ENCODE measurements around the gene FEN1. TPM values are rescaled to one million over a fixed set of nuclear protein-coding genes. Genes with fewer than 3 reads are reported as not detected.

The FEN1 gene
- total RNA-seq, 4 donors from 2014 or later = 4.5 to 11.0 (median 4.6) TPM

- DNase-seq (ENCODE audit: low spot score in 2 of 2) = peak in 1 of 2 donors; percentile 28
- Histone ChIP-seq H3K4me1 (peaks cover 0 to 15% (median 0%) of the 10 kb centered on the region in 4 donors), H3K4me3 (peak overlapping the region; percentile 79 to 87 (median 82)), H3K36me3 (peaks cover 0 to 37% (median 4%) of the 10 kb centered on the region in 3 donors), H3K27me3 (no peaks in the 10 kb centered on the region), H3K9me3 (no peaks in the 10 kb centered on the region), H3K27ac (peak overlapping the region; percentile 96 to 99 (median 98))
- TF ChIP-seq, protein P1, sequence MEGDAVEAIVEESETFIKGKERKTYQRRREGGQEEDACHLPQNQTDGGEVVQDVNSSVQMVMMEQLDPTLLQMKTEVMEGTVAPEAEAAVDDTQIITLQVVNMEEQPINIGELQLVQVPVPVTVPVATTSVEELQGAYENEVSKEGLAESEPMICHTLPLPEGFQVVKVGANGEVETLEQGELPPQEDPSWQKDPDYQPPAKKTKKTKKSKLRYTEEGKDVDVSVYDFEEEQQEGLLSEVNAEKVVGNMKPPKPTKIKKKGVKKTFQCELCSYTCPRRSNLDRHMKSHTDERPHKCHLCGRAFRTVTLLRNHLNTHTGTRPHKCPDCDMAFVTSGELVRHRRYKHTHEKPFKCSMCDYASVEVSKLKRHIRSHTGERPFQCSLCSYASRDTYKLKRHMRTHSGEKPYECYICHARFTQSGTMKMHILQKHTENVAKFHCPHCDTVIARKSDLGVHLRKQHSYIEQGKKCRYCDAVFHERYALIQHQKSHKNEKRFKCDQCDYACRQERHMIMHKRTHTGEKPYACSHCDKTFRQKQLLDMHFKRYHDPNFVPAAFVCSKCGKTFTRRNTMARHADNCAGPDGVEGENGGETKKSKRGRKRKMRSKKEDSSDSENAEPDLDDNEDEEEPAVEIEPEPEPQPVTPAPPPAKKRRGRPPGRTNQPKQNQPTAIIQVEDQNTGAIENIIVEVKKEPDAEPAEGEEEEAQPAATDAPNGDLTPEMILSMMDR (IDR thresholded peaks at IDR 0.05) = no peak
- TF ChIP-seq POLR2A (IDR thresholded peaks at IDR 0.05) = no peak
- TF ChIP-seq EP300 (IDR thresholded peaks at IDR 0.05) = no peak
- WGBS, 2 donors = 69 to 70% methylated on average over 16 of the region's 16 CpGs
Observed at GRCh38 chr11:61814247-61814957, 21.7 kb downstream of the FEN1 start.

GRCh38 chr11:61814958-61815789, 22.5 kb downstream of the FEN1 start:
- Histone ChIP-seq H3K4me1 (peaks cover 0 to 15% (median 0%) of the 10 kb centered on the region in 4 donors), H3K36me3 (peaks cover 0 to 29% (median 2%) of the 10 kb centered on the region in 3 donors), H3K27me3 (no peaks in the 10 kb centered on the region), H3K4me3 (peak overlapping the region; percentile 79 to 87 (median 82)), H3K27ac (peak overlapping the region; percentile 96 to 99 (median 98)), H3K9me3 (no peaks in the 10 kb centered on the region)
- DNase-seq (ENCODE audit: low spot score in 2 of 2) = peak; percentile 88 to 92
- 0 to 1% methylated on average over 54 to 62 of the region's 66 CpGs for WGBS, 2 donors
- TF ChIP-seq POLR2A (IDR thresholded peaks at IDR 0.05) (peak; percentile 97 to 99), EP300 (IDR thresholded peaks at IDR 0.05) (peak; percentile 97 to 100)
- TF ChIP-seq, protein P1 (IDR thresholded peaks at IDR 0.05) = peak in 2 of 5 experiments; percentile 27 to 46

GRCh38 chr11:61815790-61816735, 23.4 kb downstream of the FEN1 start:
- Histone ChIP-seq H3K27me3 (no peaks in the 10 kb centered on the region), H3K4me3 (peak overlapping the region; percentile 79 to 87 (median 82)), H3K9me3 (no peaks in the 10 kb centered on the region), H3K4me1 (peaks cover 0 to 15% (median 0%) of the 10 kb centered on the region in 4 donors), H3K36me3 (peaks cover 0 to 20% (median 0%) of the 10 kb centered on the region in 3 donors), H3K27ac (peak overlapping the region; percentile 96 to 99 (median 98))
- DNase-seq (ENCODE audit: low spot score in 2 of 2) = peak; percentile 44 to 59
- TF ChIP-seq POLR2A (IDR thresholded peaks at IDR 0.05) = peak in 1 of 2 donors; percentile 5
- no peak for TF ChIP-seq EP300 (IDR thresholded peaks at IDR 0.05)
- WGBS, 2 donors = 0 to 1% methylated on average over 54 to 58 of the region's 69 CpGs

DNA sequence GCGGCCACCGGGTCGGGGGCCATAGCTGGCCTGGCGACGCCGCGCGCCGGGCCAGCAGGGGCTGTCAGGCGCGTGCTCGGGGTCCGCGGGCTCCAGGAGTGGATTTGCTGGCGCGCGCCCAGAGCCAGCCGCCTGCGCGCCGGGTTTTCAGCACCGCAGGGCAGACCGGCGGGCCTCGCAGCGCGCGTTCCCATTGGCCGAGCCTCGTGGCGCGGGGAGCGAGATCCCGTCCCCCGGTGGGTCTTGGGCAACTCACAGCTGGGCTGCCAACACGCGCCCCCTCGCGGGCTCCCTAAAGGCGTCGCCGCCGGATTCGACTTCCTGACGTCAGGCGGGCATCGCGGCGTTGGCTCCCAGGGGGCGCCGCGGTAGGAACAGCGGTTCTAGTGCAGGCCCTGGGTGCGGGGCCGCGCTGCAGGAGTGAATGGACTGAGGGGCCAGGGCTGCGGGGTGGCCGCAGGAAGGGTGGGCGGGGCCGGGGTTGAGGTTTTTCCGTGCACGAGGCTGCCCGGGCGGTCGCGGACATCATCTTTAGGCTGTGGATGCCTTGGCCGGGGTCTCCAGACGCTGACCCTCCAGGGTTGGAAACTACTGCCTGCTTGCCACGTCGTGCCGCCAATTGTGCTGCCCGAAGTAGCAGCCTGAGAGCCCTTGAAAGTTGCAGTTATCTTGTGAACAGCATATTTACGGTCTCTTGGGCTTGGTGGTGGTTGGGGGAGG, 24.2 kb downstream of the FEN1 start, which contains the start of gene FADS1:
TSS of gene FADS1 (minus strand) at position 268 of the 720 bp plus-strand sequence. CDS start at position 194, 74 bp downstream.
- H3K4me1 ChIP-seq = peaks cover 0 to 15% (median 0%) of the 10 kb centered on the region in 4 donors
- WGBS, 2 donors = 1% methylated on average over 28 to 42 of the region's 73 CpGs

More for the DNA sequence above, 24.2 kb downstream of the FEN1 start, which contains the start of gene FADS1:
- peak; percentile 70 to 83 for DNase-seq (ENCODE audit: low spot score in 2 of 2)
- peak within 1 kb of the TSS; percentile 79 to 87 (median 82) for H3K4me3 ChIP-seq
- H3K27ac ChIP-seq = peak within 1 kb of the TSS; percentile 96 to 99 (median 98)
- H3K9me3 ChIP-seq = no peaks in the 10 kb centered on the region
- TF ChIP-seq, protein P1 (IDR thresholded peaks at IDR 0.05) = peak; percentile 43 to 75 (median 68)
- TF ChIP-seq POLR2A (IDR thresholded peaks at IDR 0.05) (peak; percentile 75 to 79), EP300 (IDR thresholded peaks at IDR 0.05) (peak; percentile 55 to 88)
- H3K27me3 ChIP-seq = no peaks in the 10 kb centered on the region
- peaks cover 0 to 12% (median 0%) of the 10 kb centered on the region in 3 donors for H3K36me3 ChIP-seq
